ENCODE results near the gene SLC11A1. TPM values are rescaled to one million over a fixed set of nuclear protein-coding genes. Genes with fewer than 3 reads are reported as not detected.

The SLC11A1 gene
- total RNA-seq, 4 donors from 2014 or later = 19.0 to 213 (median 52.9) TPM

- no peaks in the 10 kb centered on the region for H3K27me3 ChIP-seq
- no peaks in the 10 kb centered on the region for H3K36me3 ChIP-seq
- peaks cover 0 to 7% (median 0%) of the 10 kb centered on the region in 4 donors for H3K9me3 ChIP-seq
- no peak for TF ChIP-seq CTCF (IDR thresholded peaks at IDR 0.05)
- no peak for TF ChIP-seq EP300 (IDR thresholded peaks at IDR 0.05)
- no peak for TF ChIP-seq POLR2A (IDR thresholded peaks at IDR 0.05)
- no peak overlapping the region for H3K27ac ChIP-seq
- peaks cover 0 to 18% (median 6%) of the 10 kb centered on the region in 4 donors for H3K4me1 ChIP-seq
- H3K4me3 ChIP-seq = no peak overlapping the region
- WGBS, 2 donors = 80 to 83% methylated on average over 5 to 6 of the region's 6 CpGs
- DNase-seq (ENCODE audit: low spot score in 2 of 2) = no peak
Observed at GRCh38 chr2:218364196-218364595, 17.9 kb upstream of the SLC11A1 start.

GRCh38 chr2:218366621-218367414 is 15.3 kb upstream of the SLC11A1 start:
- Histone ChIP-seq H3K9me3 (peaks cover 0 to 7% (median 0%) of the 10 kb centered on the region in 4 donors), H3K27me3 (no peaks in the 10 kb centered on the region), H3K4me3 (peak overlapping the region; percentile 38 to 64 (median 54)), H3K27ac (peak overlapping the region; percentile 80 to 94 (median 87)), H3K36me3 (no peaks in the 10 kb centered on the region), H3K4me1 (peaks cover 0 to 28% (median 7%) of the 10 kb centered on the region in 4 donors)
- TF ChIP-seq EP300 (IDR thresholded peaks at IDR 0.05) = no peak
- no peak for TF ChIP-seq POLR2A (IDR thresholded peaks at IDR 0.05)
- no peak for TF ChIP-seq CTCF (IDR thresholded peaks at IDR 0.05)
- 94 to 98% methylated on average over 9 of the region's 9 CpGs for WGBS, 2 donors
- DNase-seq (ENCODE audit: low spot score in 2 of 2) = no peak

- DNase-seq (ENCODE audit: low spot score in 2 of 2) = peak; percentile 68 to 71
- 7 to 14% methylated on average over 36 to 55 of the region's 60 CpGs for WGBS, 2 donors
- Histone ChIP-seq H3K36me3 (no peaks in the 10 kb centered on the region), H3K4me3 (peak overlapping the region; percentile 38 to 64 (median 54)), H3K4me1 (peaks cover 0 to 28% (median 7%) of the 10 kb centered on the region in 4 donors), H3K27me3 (no peaks in the 10 kb centered on the region), H3K27ac (peak overlapping the region; percentile 80 to 94 (median 87)), H3K9me3 (peaks cover 0 to 7% (median 0%) of the 10 kb centered on the region in 4 donors)
- TF ChIP-seq CTCF (IDR thresholded peaks at IDR 0.05) (no peak), POLR2A (IDR thresholded peaks at IDR 0.05) (peak; percentile 67 to 90), EP300 (IDR thresholded peaks at IDR 0.05) (peak; percentile 64 to 94)
Observed at GRCh38 chr2:218367415-218368149, 14.5 kb upstream of the SLC11A1 start.

GRCh38 chr2:218368150-218368528 is 13.9 kb upstream of the SLC11A1 start:
- H3K4me3 ChIP-seq = peak overlapping the region; percentile 38 to 64 (median 54)
- peaks cover 0 to 28% (median 7%) of the 10 kb centered on the region in 4 donors for H3K4me1 ChIP-seq
- 64 to 66% methylated on average over 21 of the region's 21 CpGs for WGBS, 2 donors
- DNase-seq (ENCODE audit: low spot score in 2 of 2) = no peak
- H3K36me3 ChIP-seq = no peaks in the 10 kb centered on the region
- H3K27ac ChIP-seq = peak overlapping the region; percentile 80 to 94 (median 87)
- H3K9me3 ChIP-seq = peaks cover 0 to 7% (median 0%) of the 10 kb centered on the region in 4 donors
- TF ChIP-seq EP300 (IDR thresholded peaks at IDR 0.05) (no peak), POLR2A (IDR thresholded peaks at IDR 0.05) (no peak), CTCF (IDR thresholded peaks at IDR 0.05) (no peak)
- no peaks in the 10 kb centered on the region for H3K27me3 ChIP-seq

Measured in tibial nerve (tissue), 4 donors.